ENCODE data around the gene MCF2L.
"Not testable (repeated sequence)": the region's sequence is repeated elsewhere in the genome, so short reads cannot be mapped to it uniquely, and the experiment has no call there.

MCF2L gene

DNA sequence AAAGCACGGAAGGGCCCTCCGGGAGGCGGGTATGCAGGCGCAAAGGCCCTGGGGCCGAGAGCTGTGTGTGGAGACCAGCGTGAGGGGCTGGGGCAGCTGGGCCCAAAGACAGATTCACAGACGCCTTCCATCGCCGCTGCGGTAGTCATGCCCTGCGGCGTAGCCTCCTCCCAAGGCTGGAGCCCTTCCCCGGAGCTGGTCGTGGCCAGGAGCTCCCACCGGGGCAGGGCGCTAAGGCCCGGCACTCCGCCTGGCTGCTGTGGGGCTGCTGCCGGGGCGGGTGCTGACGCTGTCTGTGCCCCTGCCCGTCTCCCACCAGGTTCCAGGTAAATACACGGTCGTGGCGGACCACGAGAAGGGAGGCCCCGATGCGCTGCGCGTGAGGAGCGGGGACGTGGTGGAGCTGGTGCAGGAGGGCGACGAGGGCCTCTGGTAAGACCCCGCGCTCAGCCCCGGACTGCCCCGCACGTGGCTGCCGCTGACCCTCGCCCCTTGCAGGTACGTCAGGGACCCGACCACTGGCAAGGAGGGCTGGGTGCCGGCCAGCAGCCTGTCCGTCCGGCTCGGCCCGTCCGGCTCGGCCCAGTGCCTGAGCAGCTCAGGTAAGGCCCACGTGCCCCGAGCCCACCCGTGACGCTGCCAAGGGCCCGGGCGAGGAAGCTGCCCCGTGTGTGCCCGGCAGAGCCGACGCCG, 127.2 kb downstream of the MCF2L start:
- no peak for DNase-seq (ENCODE audit: low read depth)
- no peak overlapping the region for H3K4me3 ChIP-seq (ENCODE audit: low read length)
- TF ChIP-seq, protein P1, sequence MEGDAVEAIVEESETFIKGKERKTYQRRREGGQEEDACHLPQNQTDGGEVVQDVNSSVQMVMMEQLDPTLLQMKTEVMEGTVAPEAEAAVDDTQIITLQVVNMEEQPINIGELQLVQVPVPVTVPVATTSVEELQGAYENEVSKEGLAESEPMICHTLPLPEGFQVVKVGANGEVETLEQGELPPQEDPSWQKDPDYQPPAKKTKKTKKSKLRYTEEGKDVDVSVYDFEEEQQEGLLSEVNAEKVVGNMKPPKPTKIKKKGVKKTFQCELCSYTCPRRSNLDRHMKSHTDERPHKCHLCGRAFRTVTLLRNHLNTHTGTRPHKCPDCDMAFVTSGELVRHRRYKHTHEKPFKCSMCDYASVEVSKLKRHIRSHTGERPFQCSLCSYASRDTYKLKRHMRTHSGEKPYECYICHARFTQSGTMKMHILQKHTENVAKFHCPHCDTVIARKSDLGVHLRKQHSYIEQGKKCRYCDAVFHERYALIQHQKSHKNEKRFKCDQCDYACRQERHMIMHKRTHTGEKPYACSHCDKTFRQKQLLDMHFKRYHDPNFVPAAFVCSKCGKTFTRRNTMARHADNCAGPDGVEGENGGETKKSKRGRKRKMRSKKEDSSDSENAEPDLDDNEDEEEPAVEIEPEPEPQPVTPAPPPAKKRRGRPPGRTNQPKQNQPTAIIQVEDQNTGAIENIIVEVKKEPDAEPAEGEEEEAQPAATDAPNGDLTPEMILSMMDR (IDR thresholded peaks at IDR 0.05; ENCODE audit: insufficient read depth, low read depth, low read length, missing control alignments): no peak

DNA sequence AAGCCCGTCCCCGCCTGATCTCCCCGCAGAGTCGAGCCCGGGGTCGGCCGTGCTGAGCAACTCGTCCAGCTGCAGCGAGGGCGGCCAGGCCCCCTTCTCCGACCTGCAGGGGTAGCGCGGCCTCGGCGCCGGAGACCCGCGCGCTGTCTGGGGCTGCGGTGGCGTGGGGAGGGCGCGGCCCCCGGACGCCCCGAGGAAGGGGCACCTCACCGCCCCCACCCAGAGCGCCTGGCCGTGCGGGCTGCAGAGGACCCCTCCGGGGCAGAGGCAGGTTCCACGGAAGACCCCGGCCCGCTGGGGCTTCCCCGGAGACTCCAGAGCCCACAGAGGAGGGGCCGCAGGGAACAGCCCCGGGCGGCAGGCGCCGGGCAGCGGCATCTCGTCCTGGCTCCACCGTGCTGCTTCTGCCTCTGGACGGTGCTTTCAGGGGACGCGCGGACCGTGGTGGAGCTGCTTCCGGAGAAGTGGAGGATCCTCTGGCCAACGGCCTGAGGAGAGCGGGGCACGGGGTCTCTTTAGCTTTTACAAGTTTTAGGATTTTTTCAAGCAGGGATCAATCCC, 127.8 kb downstream of the MCF2L start:
- H3K4me3 ChIP-seq (ENCODE audit: low read length): no peak overlapping the region
- no peak for DNase-seq (ENCODE audit: low read depth)
- TF ChIP-seq, protein P1 (IDR thresholded peaks at IDR 0.05; ENCODE audit: insufficient read depth, low read depth, low read length, missing control alignments): no peak

DNA sequence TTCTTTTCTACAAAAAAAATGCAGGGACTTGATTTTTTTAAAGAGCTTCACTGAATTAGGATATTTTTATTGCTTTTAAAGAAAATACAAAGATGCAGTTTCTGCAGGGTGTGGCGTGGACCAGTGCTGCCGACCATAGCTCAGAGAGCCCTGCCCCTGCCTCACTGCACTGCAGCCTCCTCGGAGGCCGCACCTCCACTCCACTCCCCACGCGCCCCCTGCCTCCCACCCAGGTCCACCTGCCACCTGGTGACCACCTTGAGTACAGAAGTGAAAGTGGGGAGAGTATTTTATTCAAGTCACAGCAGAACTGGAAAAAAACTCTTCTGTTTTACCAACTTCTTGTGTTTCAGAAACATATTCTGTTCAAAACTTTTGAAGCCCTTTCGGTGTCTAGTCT, 128.6 kb downstream of the MCF2L start:
- H3K4me3 ChIP-seq (ENCODE audit: low read length): no peak overlapping the region
- TF ChIP-seq, protein P1 (IDR thresholded peaks at IDR 0.05; ENCODE audit: insufficient read depth, low read depth, low read length, missing control alignments): no peak
- DNase-seq (ENCODE audit: low read depth): no peak

DNA sequence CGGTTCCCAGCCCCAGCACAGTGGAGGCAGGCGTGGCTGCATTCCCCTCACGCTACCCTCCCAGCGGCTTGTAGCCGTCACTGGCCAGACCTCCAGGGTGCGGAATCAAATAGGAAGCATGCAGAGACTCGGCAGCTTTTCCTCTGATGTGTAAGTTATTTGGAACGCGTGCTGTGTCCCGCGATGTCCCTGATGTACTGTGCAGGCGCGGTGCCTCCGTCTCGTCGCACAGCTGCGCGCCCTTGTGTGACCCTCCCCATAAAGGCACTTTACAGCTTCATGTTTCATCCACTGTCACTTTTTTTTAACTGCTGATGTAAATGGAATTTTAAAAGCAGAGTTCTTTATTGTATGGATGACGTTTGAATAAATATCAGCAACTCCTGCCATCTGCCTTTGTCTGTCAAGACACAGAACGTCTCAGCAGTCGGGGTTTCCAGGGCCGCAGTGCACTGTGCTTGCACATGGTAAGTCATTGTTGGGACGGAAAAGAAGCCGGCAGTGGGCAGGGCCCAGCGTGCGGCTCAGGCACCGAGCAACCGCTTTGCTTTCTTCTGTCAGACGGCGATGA, 129.2 kb downstream of the MCF2L start:
- no peak overlapping the region for H3K4me3 ChIP-seq (ENCODE audit: low read length)
- TF ChIP-seq, protein P1 (IDR thresholded peaks at IDR 0.05; ENCODE audit: insufficient read depth, low read depth, low read length, missing control alignments): no peak
- DNase-seq (ENCODE audit: low read depth): no peak

DNA sequence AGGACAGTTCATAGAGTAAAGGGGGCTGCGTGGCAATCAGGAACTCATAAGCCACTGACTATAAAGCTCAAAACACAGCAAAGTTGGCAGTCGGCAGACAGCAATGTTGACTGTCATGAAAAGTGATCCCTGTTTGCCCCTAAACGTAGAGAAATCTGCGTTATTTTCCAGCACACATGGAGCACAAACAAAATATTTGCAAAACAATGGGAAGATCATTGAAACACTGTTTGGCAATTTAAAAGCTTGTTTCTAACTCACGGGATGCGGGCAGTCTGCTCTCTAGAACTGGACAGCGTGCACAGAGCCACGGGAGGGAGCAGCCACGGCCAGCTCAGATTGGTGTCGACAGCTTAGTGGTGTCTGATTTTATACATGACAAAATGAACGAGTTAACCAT, 130.1 kb downstream of the MCF2L start:
- H3K4me3 ChIP-seq (ENCODE audit: low read length): no peak overlapping the region
- no peak for DNase-seq (ENCODE audit: low read depth)
- TF ChIP-seq, protein P1 (IDR thresholded peaks at IDR 0.05; ENCODE audit: insufficient read depth, low read depth, low read length, missing control alignments): no peak

DNA sequence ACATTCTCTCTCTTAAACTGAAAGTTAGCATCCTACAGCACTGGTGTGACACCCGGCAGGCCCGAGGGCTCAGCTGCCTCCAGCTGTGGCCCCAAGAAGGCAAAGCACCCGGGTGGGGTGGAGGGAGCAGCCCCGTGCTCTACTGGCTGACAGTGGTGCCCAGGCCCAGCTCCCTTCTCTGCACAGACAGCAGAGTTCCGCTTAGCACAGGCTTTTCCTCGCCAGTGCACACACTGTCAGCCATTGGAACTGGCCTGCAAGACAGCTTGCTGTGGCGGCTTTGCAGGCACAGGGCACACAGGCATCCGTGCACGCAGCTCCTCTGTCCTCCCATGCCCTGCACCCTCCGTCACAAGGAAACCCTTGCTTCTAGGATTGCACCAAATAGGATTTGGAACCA, 133.3 kb downstream of the MCF2L start:
- not testable (repeated sequence) for DNase-seq (ENCODE audit: low read depth); H3K4me3 ChIP-seq (ENCODE audit: low read length)

DNA sequence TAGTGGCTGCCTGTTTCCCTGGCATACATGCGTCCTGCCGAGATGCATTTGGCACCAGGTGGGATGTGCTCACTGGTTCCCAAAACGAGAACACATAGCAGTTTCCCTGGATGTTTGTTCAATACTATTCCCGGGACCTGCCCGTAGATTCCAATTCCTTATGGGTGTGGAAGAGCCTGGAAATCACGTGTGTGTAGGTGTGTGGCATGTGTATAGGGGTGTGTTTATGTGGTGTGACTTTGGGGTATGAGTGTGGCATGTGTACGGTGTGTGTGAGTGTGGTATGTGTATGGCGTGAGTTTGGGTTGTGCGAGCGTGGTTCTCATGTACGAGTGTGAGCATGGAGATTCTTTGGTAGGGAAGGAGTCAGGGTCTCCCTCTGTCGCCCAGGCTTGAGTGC, 133.7 kb downstream of the MCF2L start:
- TF ChIP-seq, protein P1 (IDR thresholded peaks at IDR 0.05; ENCODE audit: insufficient read depth, low read depth, low read length, missing control alignments): no peak
- no peak overlapping the region for H3K4me3 ChIP-seq (ENCODE audit: low read length)
- no peak for DNase-seq (ENCODE audit: low read depth)

Data from epithelial cell of esophagus (primary cell).